Endothelial cell of umbilical vein (primary cell): ENCODE results near the gene SLC9B1.

ENCODE experiments used
- CTCF ChIP-seq, 2 donors: IDR thresholded peaks; 1 replicate in 1 of 2; 2 replicates in 1 of 2; pipeline ENCODE4 v1.5.1; 2011; ENCODE audit warnings: low read length in 2 of 2, mild to moderate bottlenecking in 2 of 2, moderate library complexity in 2 of 2, control low read depth in 1 of 2, inconsistent platforms in 1 of 2, low read depth in 1 of 2; ENCODE audit not compliant: insufficient read depth in 1 of 2; ENCODE audit errors: extremely low read depth in 1 of 2
- EZH2 ChIP-seq: IDR thresholded peaks from 2 replicates; pipeline ENCODE4 v1.6.1; 2012; ENCODE audit warnings: borderline replicate concordance, low read depth, mild to moderate bottlenecking, moderate library complexity, low read length, inconsistent platforms; ENCODE audit not compliant: severe bottlenecking
- FOS ChIP-seq: IDR thresholded peaks from 2 replicates; pipeline ENCODE4 v1.6.1; 2011; ENCODE audit warnings: mild to moderate bottlenecking, low read length, moderate library complexity, borderline replicate concordance; ENCODE audit not compliant: insufficient read depth
- JUN ChIP-seq: IDR thresholded peaks from 2 replicates; pipeline ENCODE4 v1.6.1; 2011; ENCODE audit warnings: borderline replicate concordance, low read depth; ENCODE audit not compliant: insufficient read length, insufficient read depth
- MAX ChIP-seq: IDR thresholded peaks from 2 replicates; pipeline ENCODE4 v1.6.1; 2011; ENCODE audit not compliant: insufficient read depth, insufficient read length
- MYC ChIP-seq: IDR thresholded peaks from one replicate; pipeline ENCODE4 v1.6.1; 2011; ENCODE audit warnings: mild to moderate bottlenecking, low read depth, low read length
- POLR2A ChIP-seq: IDR thresholded peaks from 2 replicates; pipeline ENCODE4 v1.6.1; 2012; ENCODE audit warnings: low read depth, mild to moderate bottlenecking, control low read depth, low read length
- POLR2AphosphoS5 ChIP-seq: IDR thresholded peaks from 2 replicates; pipeline ENCODE4 v1.6.1; 2012; ENCODE audit warnings: low read depth, mild to moderate bottlenecking, control low read depth, low read length, moderate library complexity; ENCODE audit not compliant: insufficient read depth

GRCh38 chr4:103052779-103053178 is 33.3 kb upstream of the SLC9B1 start:
- TF ChIP-seq CTCF (IDR thresholded peaks at IDR 0.05; ENCODE audit: extremely low read depth in 1 of 2, insufficient read depth in 1 of 2, low read depth in 1 of 2, low read length in 2 of 2) = no peak
- TF ChIP-seq POLR2A = no peak
- TF ChIP-seq MYC = no peak
- no peak for TF ChIP-seq JUN
- no peak for TF ChIP-seq EZH2
- no peak for TF ChIP-seq POLR2AphosphoS5
- no peak for TF ChIP-seq MAX
- no peak for TF ChIP-seq FOS
